Activated CD8-positive, alpha-beta T cell treated with anti-CD3 and anti-CD28 coated beads, Interleukin-2, amount 10 ng/mL, durations not matched to agents 7 days and 5 days (primary cell): ENCODE measurements around the gene SYNC. TPM values are rescaled to one million over a fixed set of nuclear protein-coding genes. Genes with fewer than 3 reads are reported as not detected.

Experiments used
- ATAC-seq: fragments of 150-1000 bp; cut with Tn5 transposase; one replicate; pipeline ENCODE4 v1.10.0; 2021; ENCODE audit warnings: moderate library complexity
- CTCF ChIA-PET: fragments of 350-600 bp; sonication (Branson Sonifier 250); formaldehyde crosslinking; loops from one replicate; lab custom pipeline; 2021; ENCODE audit warnings: antibody characterized with exemption; lab: Charles Lee
- POLR2A ChIA-PET: fragments of 350-600 bp; sonication (Branson Sonifier 250); formaldehyde crosslinking; loops from one replicate; lab custom pipeline; 2021; ENCODE audit warnings: antibody characterized with exemption; lab: Charles Lee
- DNase-seq: peaks from one replicate; pipeline ENCODE4 v3.0.0-alpha.2; 2020
- H3K27ac Mint-ChIP-seq: one replicate; pipeline ENCODE4 v1.8.0; 2021; ENCODE audit warnings: mild to moderate bottlenecking, mixed read lengths
- H3K27me3 Mint-ChIP-seq: one replicate; pipeline ENCODE4 v1.8.0; 2021; ENCODE audit warnings: low read depth, mixed read lengths
- H3K36me3 Mint-ChIP-seq: one replicate; pipeline ENCODE4 v1.8.0; 2021; ENCODE audit warnings: low read depth, mixed read lengths
- H3K4me1 Mint-ChIP-seq: one replicate; pipeline ENCODE4 v1.8.0; 2021; ENCODE audit warnings: low read depth, mixed read lengths
- H3K4me3 Mint-ChIP-seq: one replicate; pipeline ENCODE4 v1.8.0; 2021; ENCODE audit warnings: mild to moderate bottlenecking, mixed read lengths
- H3K9me3 Mint-ChIP-seq: one replicate; pipeline ENCODE4 v1.8.0; 2022; ENCODE audit warnings: mixed read lengths; ENCODE audit not compliant: insufficient read depth
- total RNA-seq, 2 experiments: library from RNA; stranded (reverse); gene quantifications; one replicate each; pipeline ENCODE4 v1.2.3, GENCODE V29; 2021

The SYNC gene
- total RNA-seq, 2 experiments from 2014 or later = not detected

GRCh38 chr1:32741413-32742198 is 39.0 kb upstream of the SYNC start:
- H3K27ac Mint-ChIP-seq = no peak overlapping the region
- ChIA-PET CTCF (interaction anchor here (3.8 kb wide), 1 partner anchor 29 kb away, joined by 12 read pairs; no protein-coding TSS in a partner anchor), POLR2A (no interaction called here)
- peak overlapping the region; percentile 63 for H3K4me3 Mint-ChIP-seq
- DNase-seq (no peak), ATAC-seq (peak; percentile 66)
- peaks cover 33% of the 10 kb centered on the region for H3K27me3 Mint-ChIP-seq
- no peaks in the 10 kb centered on the region for H3K36me3 Mint-ChIP-seq
- H3K9me3 Mint-ChIP-seq = no peaks in the 10 kb centered on the region
- H3K4me1 Mint-ChIP-seq = peaks cover 2% of the 10 kb centered on the region

- ATAC-seq (no peak), DNase-seq (no peak)
- Mint-ChIP-seq H3K4me1 (peaks cover 2% of the 10 kb centered on the region), H3K4me3 (peak overlapping the region; percentile 63), H3K27ac (no peak overlapping the region), H3K27me3 (peaks cover 33% of the 10 kb centered on the region), H3K36me3 (no peaks in the 10 kb centered on the region), H3K9me3 (no peaks in the 10 kb centered on the region)
- ChIA-PET POLR2A (no interaction called here), CTCF (no interaction called here)
Measured at GRCh38 chr1:32741059-32741412, 38.5 kb upstream of the SYNC start.

GRCh38 chr1:32736812-32737791 is 34.5 kb upstream of the SYNC start:
- no peaks in the 10 kb centered on the region for H3K36me3 Mint-ChIP-seq
- H3K4me3 Mint-ChIP-seq = no peak overlapping the region
- no peak overlapping the region for H3K27ac Mint-ChIP-seq
- CTCF ChIA-PET = no interaction called here
- H3K9me3 Mint-ChIP-seq = no peaks in the 10 kb centered on the region
- peaks cover 2% of the 10 kb centered on the region for H3K4me1 Mint-ChIP-seq
- POLR2A ChIA-PET = no interaction called here
- no peak for DNase-seq
- ATAC-seq = no peak
- peaks cover 9% of the 10 kb centered on the region for H3K27me3 Mint-ChIP-seq

GRCh38 chr1:32733582-32734321 is 31.2 kb upstream of the SYNC start:
- ChIA-PET POLR2A (no interaction called here), CTCF (interaction anchor here (2.7 kb wide), 1 partner anchor 22 kb away, joined by 11 read pairs; no protein-coding TSS in a partner anchor)
- DNase-seq = no peak
- H3K27me3 Mint-ChIP-seq = peaks cover 2% of the 10 kb centered on the region
- no peak for ATAC-seq
- no peaks in the 10 kb centered on the region for H3K9me3 Mint-ChIP-seq
- peaks cover 4% of the 10 kb centered on the region for H3K4me1 Mint-ChIP-seq
- H3K36me3 Mint-ChIP-seq = no peaks in the 10 kb centered on the region
- no peak overlapping the region for H3K4me3 Mint-ChIP-seq
- no peak overlapping the region for H3K27ac Mint-ChIP-seq

- Mint-ChIP-seq H3K4me3 (no peak overlapping the region), H3K4me1 (peaks cover 17% of the 10 kb centered on the region), H3K9me3 (no peaks in the 10 kb centered on the region), H3K27ac (no peak overlapping the region), H3K27me3 (peaks cover 5% of the 10 kb centered on the region), H3K36me3 (no peaks in the 10 kb centered on the region)
- DNase-seq (no peak), ATAC-seq (no peak)
- CTCF ChIA-PET = interaction anchor here (0.8 to 3.9 kb wide), 3 partner anchors 17 to 144 kb away, joined by 3 to 29 read pairs (median 3); no protein-coding TSS in a partner anchor
- POLR2A ChIA-PET = no interaction called here
Measured at GRCh38 chr1:32729254-32730046, 26.9 kb upstream of the SYNC start.

GRCh38 chr1:32728413-32729077 is 26.0 kb upstream of the SYNC start:
- no peak overlapping the region for H3K4me3 Mint-ChIP-seq
- H3K27me3 Mint-ChIP-seq = peaks cover 5% of the 10 kb centered on the region
- CTCF ChIA-PET = interaction anchor here (0.7 to 3.9 kb wide), 3 partner anchors 17 to 144 kb away, joined by 3 to 29 read pairs (median 3); no protein-coding TSS in a partner anchor
- no peak overlapping the region for H3K27ac Mint-ChIP-seq
- H3K9me3 Mint-ChIP-seq = no peaks in the 10 kb centered on the region
- POLR2A ChIA-PET = no interaction called here
- H3K36me3 Mint-ChIP-seq = no peaks in the 10 kb centered on the region
- no peak for ATAC-seq
- DNase-seq = no peak
- H3K4me1 Mint-ChIP-seq = peaks cover 18% of the 10 kb centered on the region

GRCh38 chr1:32727876-32728275 is 25.3 kb upstream of the SYNC start:
- CTCF ChIA-PET = interaction anchor here (0.7 to 3.9 kb wide), 2 partner anchors 16 to 144 kb away, joined by 3 to 29 read pairs; no protein-coding TSS in a partner anchor
- H3K4me1 Mint-ChIP-seq = peaks cover 18% of the 10 kb centered on the region
- H3K4me3 Mint-ChIP-seq = no peak overlapping the region
- no peaks in the 10 kb centered on the region for H3K36me3 Mint-ChIP-seq
- H3K27ac Mint-ChIP-seq = no peak overlapping the region
- H3K9me3 Mint-ChIP-seq = no peaks in the 10 kb centered on the region
- H3K27me3 Mint-ChIP-seq = peaks cover 7% of the 10 kb centered on the region
- ATAC-seq (no peak), DNase-seq (no peak)
- POLR2A ChIA-PET = no interaction called here

GRCh38 chr1:32725615-32725982 is 23.0 kb upstream of the SYNC start:
- no peaks in the 10 kb centered on the region for H3K9me3 Mint-ChIP-seq
- H3K4me1 Mint-ChIP-seq = peaks cover 14% of the 10 kb centered on the region
- ATAC-seq (no peak), DNase-seq (no peak)
- no peak overlapping the region for H3K4me3 Mint-ChIP-seq
- H3K36me3 Mint-ChIP-seq = no peaks in the 10 kb centered on the region
- ChIA-PET POLR2A (no interaction called here), CTCF (interaction anchor here (1.7 kb wide), 1 partner anchor 13 kb away, joined by 17 read pairs; no protein-coding TSS in a partner anchor)
- peaks cover 5% of the 10 kb centered on the region for H3K27me3 Mint-ChIP-seq
- H3K27ac Mint-ChIP-seq = peak overlapping the region; percentile 28

- Mint-ChIP-seq H3K36me3 (no peaks in the 10 kb centered on the region), H3K27me3 (peaks cover 9% of the 10 kb centered on the region), H3K9me3 (no peaks in the 10 kb centered on the region), H3K27ac (no peak overlapping the region), H3K4me3 (no peak overlapping the region), H3K4me1 (peaks cover 14% of the 10 kb centered on the region)
- ChIA-PET POLR2A (no interaction called here), CTCF (interaction anchor here (1.7 kb wide), 1 partner anchor 12 kb away, joined by 17 read pairs; no protein-coding TSS in a partner anchor)
- DNase-seq (no peak), ATAC-seq (peak; percentile 71)
Measured at GRCh38 chr1:32724678-32725614, 22.4 kb upstream of the SYNC start.
